Peyer's patch (tissue), 4 donors: Measurements from ENCODE around the gene IL1RAPL1. TPM values are rescaled to one million over a fixed set of nuclear protein-coding genes. Genes with fewer than 3 reads are reported as not detected.

Experiments
- DNase-seq, 3 donors: peaks; one replicate each; pipeline ENCODE4 v3.0.0-alpha.2; 2017 to 2019
- H3K27ac ChIP-seq, 4 donors: fragments of 200-600 bp; sonication (generic); one replicate each; pipeline ENCODE4 v1.5.1; 2016 to 2019
- H3K27me3 ChIP-seq, 2 donors: fragments of 200-600 bp; sonication (generic); one replicate each; pipeline ENCODE4 v1.5.1; 2019
- H3K36me3 ChIP-seq, 3 donors: fragments of 200-600 bp; sonication (generic); one replicate each; pipeline ENCODE4 v1.5.1; 2016 to 2019
- H3K4me1 ChIP-seq, 4 donors: fragments of 200-600 bp; sonication (generic); one replicate each; pipeline ENCODE4 v1.5.1; 2016 to 2019
- H3K4me3 ChIP-seq, 4 donors: fragments of 200-600 bp; sonication (generic); 1 replicate in 3 of 4; 2 replicates in 1 of 4; pipeline ENCODE4 v1.5.1; 2016 to 2019; ENCODE audit warnings: mild to moderate bottlenecking in 1 of 4
- H3K9me3 ChIP-seq, 4 donors: fragments of 200-600 bp; sonication (generic); one replicate each; pipeline ENCODE4 v1.5.1; 2016 to 2019; ENCODE audit warnings: mild to moderate bottlenecking in 1 of 4
- CTCF ChIP-seq, 6 experiments: fragments of 450-650 bp in 4 of 6; fragments of 200-600 bp in 2 of 6; sonication (generic) in 1 of 6; IDR thresholded peaks; one replicate each; pipeline ENCODE4 v1.5.1; 2017 to 2019; ENCODE audit warnings: antibody characterized with exemption in 6 of 6, mild to moderate bottlenecking in 3 of 6, moderate library complexity in 1 of 6
- POLR2A ChIP-seq, 2 donors: fragments of 450-650 bp; IDR thresholded peaks; one replicate each; pipeline ENCODE4 v1.5.1; 2017; ENCODE audit warnings: antibody characterized with exemption in 2 of 2, mild to moderate bottlenecking in 2 of 2, moderate library complexity in 2 of 2
- total RNA-seq, 4 donors: library from RNA; depleted of rRNA; stranded (reverse); fragments of >200 nt; gene quantifications; one replicate each; pipeline ENCODE4 v1.1.0, GENCODE V29; 2016

IL1RAPL1 gene
- total RNA-seq, 4 donors from 2014 or later = not detected

- H3K27me3 ChIP-seq = no peaks in the 10 kb centered on the region
- H3K4me1 ChIP-seq = no peaks in the 10 kb centered on the region
- DNase-seq = no peak
- no peaks in the 10 kb centered on the region for H3K36me3 ChIP-seq
- no peaks in the 10 kb centered on the region for H3K9me3 ChIP-seq
- no peak overlapping the region for H3K4me3 ChIP-seq
- H3K27ac ChIP-seq = no peak overlapping the region
- TF ChIP-seq POLR2A (IDR thresholded peaks at IDR 0.05) = no peak
- TF ChIP-seq CTCF (IDR thresholded peaks at IDR 0.05) = no peak
Measured at GRCh38 chrX:29648161-29648560, 1060.9 kb downstream of the IL1RAPL1 start.

- DNase-seq = no peak
- TF ChIP-seq CTCF (IDR thresholded peaks at IDR 0.05) (no peak), POLR2A (IDR thresholded peaks at IDR 0.05) (no peak)
- no peaks in the 10 kb centered on the region for H3K36me3 ChIP-seq
- no peak overlapping the region for H3K27ac ChIP-seq
- no peaks in the 10 kb centered on the region for H3K27me3 ChIP-seq
- H3K4me3 ChIP-seq = no peak overlapping the region
- no peaks in the 10 kb centered on the region for H3K4me1 ChIP-seq
- no peaks in the 10 kb centered on the region for H3K9me3 ChIP-seq
Measured at GRCh38 chrX:29652484-29652883, 1065.2 kb downstream of the IL1RAPL1 start.

- no peak for DNase-seq
Measured at GRCh38 chrX:29653721-29654120, 1066.5 kb downstream of the IL1RAPL1 start.

DNA sequence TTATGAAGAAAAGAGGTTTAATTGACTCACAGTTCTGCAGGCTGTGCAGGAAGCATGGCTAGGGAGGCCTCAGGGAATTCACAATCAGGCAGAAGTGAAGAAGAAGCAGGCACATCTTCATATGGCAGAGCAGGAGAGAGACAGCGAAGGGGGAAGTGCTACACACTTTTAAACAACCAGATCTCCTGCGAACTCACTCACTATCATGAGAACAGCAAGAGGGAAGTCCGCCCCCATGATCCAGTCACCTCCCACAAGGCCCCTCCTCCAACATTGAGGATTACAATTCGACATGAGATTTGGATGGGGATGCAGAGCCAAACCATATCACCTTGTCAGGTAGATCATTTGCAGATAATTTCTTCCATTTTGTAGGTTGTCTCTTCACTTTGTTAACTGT lies 1072.7 kb downstream of the IL1RAPL1 start:
- Histone ChIP-seq H3K4me3 (no peak overlapping the region), H3K27me3 (no peaks in the 10 kb centered on the region)
- TF ChIP-seq CTCF (IDR thresholded peaks at IDR 0.05) (no peak), POLR2A (IDR thresholded peaks at IDR 0.05) (no peak)

More at GRCh38 chrX:29653721-29654120, 1066.5 kb downstream of the IL1RAPL1 start:
- H3K4me1 ChIP-seq = no peaks in the 10 kb centered on the region
- H3K27me3 ChIP-seq = no peaks in the 10 kb centered on the region
- no peaks in the 10 kb centered on the region for H3K9me3 ChIP-seq
- H3K4me3 ChIP-seq = no peak overlapping the region
- no peak for TF ChIP-seq CTCF (IDR thresholded peaks at IDR 0.05)
- no peak for TF ChIP-seq POLR2A (IDR thresholded peaks at IDR 0.05)
- no peaks in the 10 kb centered on the region for H3K36me3 ChIP-seq
- no peak overlapping the region for H3K27ac ChIP-seq

GRCh38 chrX:29661290-29661689 lies 1074.0 kb downstream of the IL1RAPL1 start:
- Histone ChIP-seq H3K27ac (no peak overlapping the region), H3K36me3 (no peaks in the 10 kb centered on the region), H3K9me3 (no peaks in the 10 kb centered on the region), H3K4me1 (no peaks in the 10 kb centered on the region), H3K27me3 (no peaks in the 10 kb centered on the region), H3K4me3 (no peak overlapping the region)
- no peak for TF ChIP-seq CTCF (IDR thresholded peaks at IDR 0.05)
- no peak for TF ChIP-seq POLR2A (IDR thresholded peaks at IDR 0.05)
- DNase-seq = no peak

More for the DNA sequence above, 1072.7 kb downstream of the IL1RAPL1 start:
- no peaks in the 10 kb centered on the region for H3K9me3 ChIP-seq
- no peak overlapping the region for H3K27ac ChIP-seq
- H3K36me3 ChIP-seq = no peaks in the 10 kb centered on the region
- no peak for DNase-seq
- no peaks in the 10 kb centered on the region for H3K4me1 ChIP-seq

DNA sequence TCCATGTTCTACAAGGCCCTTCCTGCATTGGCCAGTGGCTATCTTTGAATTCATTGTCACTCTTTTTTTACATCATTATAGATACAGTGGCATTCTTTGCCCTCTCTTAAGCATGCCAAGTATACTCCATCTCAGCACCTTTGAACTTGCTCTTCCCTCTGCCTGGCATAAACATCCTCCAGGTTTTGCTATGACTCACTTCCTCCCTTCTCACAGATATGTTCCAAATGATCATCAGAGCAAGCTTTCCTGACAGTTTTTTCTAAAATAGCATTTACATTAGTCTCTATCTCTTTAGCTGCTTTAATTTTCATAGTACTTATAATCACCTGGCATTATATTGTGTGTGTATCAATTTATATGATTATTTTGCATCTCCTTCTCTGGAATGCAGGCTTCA lies 1074.9 kb downstream of the IL1RAPL1 start:
- no peaks in the 10 kb centered on the region for H3K36me3 ChIP-seq
- TF ChIP-seq POLR2A (IDR thresholded peaks at IDR 0.05) (no peak), CTCF (IDR thresholded peaks at IDR 0.05) (no peak)
- H3K27me3 ChIP-seq = no peaks in the 10 kb centered on the region
- H3K9me3 ChIP-seq = no peaks in the 10 kb centered on the region
- DNase-seq = no peak
- no peaks in the 10 kb centered on the region for H3K4me1 ChIP-seq
- no peak overlapping the region for H3K4me3 ChIP-seq
- H3K27ac ChIP-seq = peak overlapping the region in 1 of 4 donors; percentile 17
